HepG2 (cell line): ENCODE measurements around the gene PLVAP. TPM values are rescaled to one million over a fixed set of nuclear protein-coding genes. Genes with fewer than 3 reads are reported as not detected.

Experiments used
- ATAC-seq: fragments of 200-7000 bp; cut with Tn5 transposase; 3 replicates; pipeline ENCODE4 v1.9.1; 2020; ENCODE audit warnings: mild to moderate bottlenecking, moderate library complexity
- BruUV-seq: library from RNA; stranded (reverse); fragments of 400-500 nt; replicated peaks from 2 replicates; lab custom pipeline; 2021; lab: Mats Ljungman, UMichigan
- CTCF ChIA-PET: fragments of 300-600 bp; formaldehyde crosslinking; extraction: SDS; loops from one replicate; lab custom pipeline; 2021; ENCODE audit warnings: low total read pairs, inconsistent platforms, low intra/inter-chr PET ratio; lab: Yijun Ruan, JAX
- POLR2A ChIA-PET: fragments of 350-600 bp; sonication (Branson Sonifier 250); formaldehyde crosslinking; loops from one replicate; lab custom pipeline; 2020; ENCODE audit warnings: antibody characterized with exemption, inconsistent platforms; lab: Yijun Ruan, JAX
- DNase-seq: peaks from one replicate; pipeline ENCODE4 v3.0.0-alpha.2; 2015; ENCODE audit warnings: low spot score
- FAIRE-seq: peaks from 3 replicates; lab custom pipeline; 2011; peaks lifted over from hg19 to GRCh38; lab: Jason Lieb, UNC
- H2AFZ ChIP-seq: one replicate; pipeline ENCODE4 v1.6.1; 2011; ENCODE audit warnings: low read length, inconsistent platforms
- H3K27ac ChIP-seq: fragments of 300-600 bp; 3 replicates; pipeline ENCODE4 v1.8.0; 2011; ENCODE audit warnings: mixed run types, mild to moderate bottlenecking, mixed read lengths, low read length, inconsistent platforms; ENCODE audit not compliant: insufficient read depth; ENCODE audit errors: extremely low read length
- H3K27me3 ChIP-seq, 2 experiments: fragments of 200-600 bp in 1 of 2; 2 replicates in 1 of 2; 3 replicates in 1 of 2; pipeline versions ENCODE4 v1.6.0 to v1.8.0; 2011; ENCODE audit warnings: low read length in 2 of 2, mild to moderate bottlenecking in 2 of 2, moderate library complexity in 2 of 2, inconsistent platforms in 1 of 2; ENCODE audit not compliant: insufficient read depth in 2 of 2, control insufficient read depth in 1 of 2
- H3K36me3 ChIP-seq, 2 experiments: fragments of 200-600 bp in 1 of 2; replicated peaks in 1 of 2; 2 replicates in 1 of 2; 3 replicates in 1 of 2; pipeline versions ENCODE4 v1.5.1 to v1.8.0; 2011; ENCODE audit warnings: low read length in 2 of 2, inconsistent platforms in 1 of 2; ENCODE audit not compliant: insufficient read depth in 2 of 2, control insufficient read depth in 1 of 2
- H3K4me1 ChIP-seq: 2 replicates; pipeline ENCODE4 v1.5.1; 2012; ENCODE audit warnings: low read length, inconsistent platforms; ENCODE audit not compliant: insufficient read depth
- H3K4me2 ChIP-seq: 2 replicates; pipeline ENCODE4 v1.6.0; 2011; ENCODE audit warnings: low read depth, low read length, inconsistent platforms
- H3K4me3 ChIP-seq, 3 experiments: fragments of 200-600 bp in 1 of 3; sonication (generic), shearing (Covaris generic) in 1 of 3; replicated peaks in 1 of 3; 2 replicates each; pipeline ENCODE4 v1.5.1; 2011 to 2016; ENCODE audit warnings: low read length in 3 of 3, inconsistent platforms in 2 of 3, low read depth in 2 of 3, mild to moderate bottlenecking in 2 of 3, control low read depth in 1 of 3, mixed read lengths in 1 of 3; ENCODE audit not compliant: insufficient read depth in 1 of 3
- H3K79me2 ChIP-seq: one replicate; pipeline ENCODE4 v1.6.1; 2011; ENCODE audit warnings: low read length, inconsistent platforms; ENCODE audit not compliant: insufficient read depth
- H3K9ac ChIP-seq: 2 replicates; pipeline ENCODE4 v1.6.0; 2011; ENCODE audit warnings: mild to moderate bottlenecking, low read depth, low read length, inconsistent platforms; ENCODE audit not compliant: insufficient read depth
- H3K9me3 ChIP-seq: 2 replicates; pipeline ENCODE4 v1.5.1; 2012; ENCODE audit warnings: mild to moderate bottlenecking, low read length
- H4K20me1 ChIP-seq: 2 replicates; pipeline ENCODE4 v1.6.0; 2011; ENCODE audit warnings: inconsistent platforms, mild to moderate bottlenecking, low read length, moderate library complexity; ENCODE audit not compliant: insufficient read depth
- ATF5 ChIP-seq: sonication (generic); formaldehyde crosslinking; IDR thresholded peaks from 2 replicates; pipeline ENCODE4 v1.4.0; 2020; ENCODE audit warnings: mild to moderate bottlenecking, low read depth, missing genetic modification reagents
- CBFB ChIP-seq: sonication (generic); formaldehyde crosslinking; IDR thresholded peaks from 2 replicates; pipeline ENCODE4 v1.4.0; 2020; ENCODE audit warnings: missing genetic modification reagents
- CBX2 ChIP-seq, 2 experiments: fragments of 200-600 bp in 1 of 2; sonication (generic); formaldehyde crosslinking in 1 of 2; IDR thresholded peaks; 2 replicates each; pipeline versions ENCODE4 v1.7.0 to v1.8.1; 2018 to 2022; ENCODE audit warnings: low read depth in 2 of 2, low read length in 1 of 2, mild to moderate bottlenecking in 1 of 2, missing genetic modification reagents in 1 of 2
- HNRNPUL1 ChIP-seq: fragments of 200-400 bp; formaldehyde crosslinking; IDR thresholded peaks from 2 replicates; pipeline ENCODE4 v1.6.1; 2017; ENCODE audit warnings: low read depth, mild to moderate bottlenecking, low read length, moderate library complexity
- RXRB ChIP-seq: IDR thresholded peaks from 2 replicates; pipeline ENCODE4 v1.6.1; 2016; ENCODE audit warnings: borderline replicate concordance, missing genetic modification reagents, missing compliant biosample characterization
- STAG1 ChIP-seq: sonication (generic); formaldehyde crosslinking; IDR thresholded peaks from 2 replicates; pipeline ENCODE4 v1.4.0; 2020; ENCODE audit warnings: missing genetic modification reagents
- ZBTB10 ChIP-seq: sonication (generic); formaldehyde crosslinking; IDR thresholded peaks from 2 replicates; pipeline ENCODE4 v1.4.0; 2020; ENCODE audit warnings: missing genetic modification reagents, borderline replicate concordance
- ZNF446 ChIP-seq: sonication (generic); formaldehyde crosslinking; IDR thresholded peaks from 2 replicates; pipeline ENCODE4 v1.5.0; 2020; ENCODE audit warnings: mild to moderate bottlenecking, missing genetic modification reagents
- ZNF501 ChIP-seq: sonication (generic); formaldehyde crosslinking; IDR thresholded peaks from 2 replicates; pipeline ENCODE4 v1.5.1; 2020; ENCODE audit warnings: mild to moderate bottlenecking, moderate library complexity, missing genetic modification reagents
- ZNF510 ChIP-seq: sonication (generic); formaldehyde crosslinking; IDR thresholded peaks from 2 replicates; pipeline ENCODE4 v1.4.0; 2020; ENCODE audit warnings: low read depth, mild to moderate bottlenecking, missing genetic modification reagents
- ZNF557 ChIP-seq: sonication (generic); formaldehyde crosslinking; IDR thresholded peaks from 2 replicates; pipeline ENCODE4 v1.4.0; 2020; ENCODE audit warnings: missing genetic modification reagents
- WGBS: methylation state at CpG from one replicate; pipeline ENCODE4 v1.1.6; 2017; ENCODE audit warnings: low lambda C conversion rate; 5-methylcytosine and 5-hydroxymethylcytosine counted together
- in situ Hi-C: cut with HindIII; loops from 2 replicates; pipeline ENCODE4 v1.10.0; 2017; ENCODE audit warnings: low pct_unique_long_range_greater_than_20kb; ENCODE audit not compliant: extremely low pct_ligation_motif_present
- intact Hi-C: fragments of 100-400 bp; cut with micrococcal nuclease; formaldehyde crosslinking; loops from one replicate; pipeline ENCODE4 v1.10.0; 2022; ENCODE audit not compliant: unreplicated experiment
- polyA plus RNA-seq, 8 experiments: library from polyadenylated mRNA; depleted of rRNA in 3 of 8; stranded (reverse) in 7 of 8; unstranded in 1 of 8; fragments of >200 nt; fragmentation: Illumina TruSeq in 4 of 8; extraction: Trizol in 4 of 8; gene quantifications; 2 replicates each; pipeline versions ENCODE4 v1.2.1 to v1.2.3, GENCODE V29; 2011 to 2016; ENCODE audit warnings: low read depth in 4 of 8, missing spikeins in 1 of 8, mixed read lengths in 1 of 8; ENCODE audit not compliant: insufficient read depth in 1 of 8
- total RNA-seq, 5 experiments: library from RNA; depleted of rRNA; stranded (reverse); fragments of >200 nt; fragmentation: Illumina TruSeq; extraction: Trizol; gene quantifications; 2 replicates each; pipeline ENCODE4 v1.2.3, GENCODE V29; 2016; ENCODE audit warnings: low read depth in 1 of 5

Gene PLVAP
- total and polyA plus RNA-seq, 2 of the 13 experiments (the other 11 are each of a cell fraction or from before 2014, with no cell fraction given) = 0.26 TPM; not detected in 1

- no peak for TF ChIP-seq ZBTB10 (CRISPR knock-in tag)
- TF ChIP-seq ZNF510 (CRISPR knock-in tag) = no peak
- TF ChIP-seq ZNF501 (CRISPR knock-in tag) = no peak
- no peak for TF ChIP-seq RXRB (CRISPR knock-in tag)
- no peak for TF ChIP-seq ZNF557 (CRISPR knock-in tag)
- TF ChIP-seq STAG1 = no peak
- no peak for TF ChIP-seq CBX2 (IDR thresholded peaks at IDR 0.05; ENCODE audit: low read depth, low read length)
- no peak for TF ChIP-seq CBX2 (CRISPR knock-in tag; IDR thresholded peaks at IDR 0.05; ENCODE audit: low read depth)
- TF ChIP-seq ZNF446 (CRISPR knock-in tag) = no peak
- no peak for TF ChIP-seq ATF5 (CRISPR knock-in tag)
- TF ChIP-seq CBFB (CRISPR knock-in tag) = no peak
- TF ChIP-seq HNRNPUL1 = no peak
- H3K9me3 ChIP-seq = no peaks in the 10 kb centered on the region
- H3K36me3 ChIP-seq = peaks cover 0 to 9% of the 10 kb centered on the region in 2 experiments; a peak in 2 of 5 replicates
- no peaks in the 10 kb centered on the region for H4K20me1 ChIP-seq
- in situ Hi-C loops (no loop called here), intact Hi-C loops (no loop called here)
- no peak overlapping the region for H2AFZ ChIP-seq
- no peaks in the 10 kb centered on the region for H3K79me2 ChIP-seq
- ATAC-seq (no peak), FAIRE-seq (no peak), DNase-seq (no peak)
- H3K4me2 ChIP-seq = no peak overlapping the region
- H3K9ac ChIP-seq = no peak overlapping the region
- no peak overlapping the region for H3K4me3 ChIP-seq
- H3K4me1 ChIP-seq = peaks cover 8% of the 10 kb centered on the region
- no peak overlapping the region for H3K27ac ChIP-seq
- BruUV-seq = no TSS peak
- 91% methylated on average over 17 of the region's 17 CpGs for WGBS
- no peaks in the 10 kb centered on the region for H3K27me3 ChIP-seq
- CTCF ChIA-PET = no interaction called here
- POLR2A ChIA-PET = no interaction called here
Observed at GRCh38 chr19:17325881-17326594, 51.1 kb downstream of the PLVAP start.
